Liver (tissue), 3 donors: ENCODE data around the gene DERA.

Experiments
- JUND ChIP-seq, 2 donors: IDR thresholded peaks; 2 replicates each; pipeline ENCODE4 v1.6.1; 2016; ENCODE audit warnings: antibody characterized with exemption in 2 of 2
- RAD21 ChIP-seq, 2 donors: IDR thresholded peaks; 2 replicates each; pipeline ENCODE4 v1.6.1; 2016; ENCODE audit warnings: antibody characterized with exemption in 2 of 2, mild to moderate bottlenecking in 2 of 2
- REST ChIP-seq: IDR thresholded peaks from 2 replicates; pipeline ENCODE4 v1.6.1; 2016; ENCODE audit warnings: antibody characterized with exemption, mild to moderate bottlenecking
- RXRA ChIP-seq, 2 donors: IDR thresholded peaks; 2 replicates each; pipeline ENCODE4 v1.6.1; 2017 to 2018; ENCODE audit warnings: antibody characterized with exemption in 2 of 2, mild to moderate bottlenecking in 1 of 2
- TF ChIP-seq, protein P1 (sequence below): fragments of 150-350 bp; IDR thresholded peaks from 2 replicates; pipeline ENCODE4 v1.5.1; 2017; ENCODE audit warnings: improper control_type of control experiment, low read depth, low read length; ENCODE audit not compliant: missing input control
- TF ChIP-seq, protein P2 (sequence below): IDR thresholded peaks from 2 replicates; pipeline ENCODE4 v1.6.1; 2016; ENCODE audit warnings: antibody characterized with exemption
- TF ChIP-seq, protein P3 (sequence below): IDR thresholded peaks from 2 replicates; pipeline ENCODE4 v1.6.1; 2016; ENCODE audit warnings: antibody characterized with exemption
- donor health status: healthy.
- donor health status: healthy.

DNA sequence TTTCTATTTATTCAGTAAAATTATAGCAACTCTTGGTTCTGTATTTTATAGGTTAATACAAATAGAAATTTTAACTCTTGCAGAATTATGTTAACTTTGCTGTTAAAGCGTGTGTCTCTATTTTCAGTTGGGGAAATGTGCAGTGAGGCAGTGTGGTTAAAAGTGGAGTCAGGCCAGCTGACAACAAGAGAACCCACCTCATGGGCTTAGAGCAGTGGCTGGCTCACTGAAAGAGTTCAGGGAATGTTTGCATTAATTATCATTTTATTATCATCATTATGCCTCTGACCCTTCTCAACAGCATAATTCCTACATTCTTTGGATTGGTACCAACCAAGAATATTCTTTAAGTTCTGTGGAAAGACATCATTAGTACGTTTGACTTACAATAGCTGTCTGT lies 163.8 kb downstream of the DERA start:
- TF ChIP-seq, protein P1, sequence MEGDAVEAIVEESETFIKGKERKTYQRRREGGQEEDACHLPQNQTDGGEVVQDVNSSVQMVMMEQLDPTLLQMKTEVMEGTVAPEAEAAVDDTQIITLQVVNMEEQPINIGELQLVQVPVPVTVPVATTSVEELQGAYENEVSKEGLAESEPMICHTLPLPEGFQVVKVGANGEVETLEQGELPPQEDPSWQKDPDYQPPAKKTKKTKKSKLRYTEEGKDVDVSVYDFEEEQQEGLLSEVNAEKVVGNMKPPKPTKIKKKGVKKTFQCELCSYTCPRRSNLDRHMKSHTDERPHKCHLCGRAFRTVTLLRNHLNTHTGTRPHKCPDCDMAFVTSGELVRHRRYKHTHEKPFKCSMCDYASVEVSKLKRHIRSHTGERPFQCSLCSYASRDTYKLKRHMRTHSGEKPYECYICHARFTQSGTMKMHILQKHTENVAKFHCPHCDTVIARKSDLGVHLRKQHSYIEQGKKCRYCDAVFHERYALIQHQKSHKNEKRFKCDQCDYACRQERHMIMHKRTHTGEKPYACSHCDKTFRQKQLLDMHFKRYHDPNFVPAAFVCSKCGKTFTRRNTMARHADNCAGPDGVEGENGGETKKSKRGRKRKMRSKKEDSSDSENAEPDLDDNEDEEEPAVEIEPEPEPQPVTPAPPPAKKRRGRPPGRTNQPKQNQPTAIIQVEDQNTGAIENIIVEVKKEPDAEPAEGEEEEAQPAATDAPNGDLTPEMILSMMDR = no peak
- no peak for TF ChIP-seq RAD21 (IDR thresholded peaks at IDR 0.05)
- TF ChIP-seq REST = no peak
- TF ChIP-seq, protein P2, sequence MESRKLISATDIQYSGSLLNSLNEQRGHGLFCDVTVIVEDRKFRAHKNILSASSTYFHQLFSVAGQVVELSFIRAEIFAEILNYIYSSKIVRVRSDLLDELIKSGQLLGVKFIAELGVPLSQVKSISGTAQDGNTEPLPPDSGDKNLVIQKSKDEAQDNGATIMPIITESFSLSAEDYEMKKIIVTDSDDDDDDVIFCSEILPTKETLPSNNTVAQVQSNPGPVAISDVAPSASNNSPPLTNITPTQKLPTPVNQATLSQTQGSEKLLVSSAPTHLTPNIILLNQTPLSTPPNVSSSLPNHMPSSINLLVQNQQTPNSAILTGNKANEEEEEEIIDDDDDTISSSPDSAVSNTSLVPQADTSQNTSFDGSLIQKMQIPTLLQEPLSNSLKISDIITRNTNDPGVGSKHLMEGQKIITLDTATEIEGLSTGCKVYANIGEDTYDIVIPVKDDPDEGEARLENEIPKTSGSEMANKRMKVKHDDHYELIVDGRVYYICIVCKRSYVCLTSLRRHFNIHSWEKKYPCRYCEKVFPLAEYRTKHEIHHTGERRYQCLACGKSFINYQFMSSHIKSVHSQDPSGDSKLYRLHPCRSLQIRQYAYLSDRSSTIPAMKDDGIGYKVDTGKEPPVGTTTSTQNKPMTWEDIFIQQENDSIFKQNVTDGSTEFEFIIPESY = no peak
- no peak for TF ChIP-seq RXRA (IDR thresholded peaks at IDR 0.05)
- TF ChIP-seq, protein P3, sequence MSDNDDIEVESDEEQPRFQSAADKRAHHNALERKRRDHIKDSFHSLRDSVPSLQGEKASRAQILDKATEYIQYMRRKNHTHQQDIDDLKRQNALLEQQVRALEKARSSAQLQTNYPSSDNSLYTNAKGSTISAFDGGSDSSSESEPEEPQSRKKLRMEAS = no peak
- no peak for TF ChIP-seq JUND (IDR thresholded peaks at IDR 0.05)
